GM12865 (cell line): ENCODE results near the gene ASTE1.
"Not testable (repeated sequence)": the region's sequence is repeated elsewhere in the genome, so short reads cannot be mapped to it uniquely, and the experiment has no call there.

ENCODE experiments used
- DNase-seq: peaks from one replicate; pipeline ENCODE4 v3.0.0; 2010; ENCODE audit warnings: low read depth
- H3K4me3 ChIP-seq: 2 replicates; pipeline ENCODE4 v1.5.1; 2011; ENCODE audit warnings: mild to moderate bottlenecking, low read depth, low read length, control low read depth
- TF ChIP-seq, protein P1 (sequence below): IDR thresholded peaks from 2 replicates; pipeline ENCODE4 v1.5.1; 2011; ENCODE audit warnings: low read length, control low read depth, low read depth, inconsistent platforms; ENCODE audit not compliant: insufficient read depth; ENCODE audit errors: missing control alignments

The ASTE1 gene

DNA sequence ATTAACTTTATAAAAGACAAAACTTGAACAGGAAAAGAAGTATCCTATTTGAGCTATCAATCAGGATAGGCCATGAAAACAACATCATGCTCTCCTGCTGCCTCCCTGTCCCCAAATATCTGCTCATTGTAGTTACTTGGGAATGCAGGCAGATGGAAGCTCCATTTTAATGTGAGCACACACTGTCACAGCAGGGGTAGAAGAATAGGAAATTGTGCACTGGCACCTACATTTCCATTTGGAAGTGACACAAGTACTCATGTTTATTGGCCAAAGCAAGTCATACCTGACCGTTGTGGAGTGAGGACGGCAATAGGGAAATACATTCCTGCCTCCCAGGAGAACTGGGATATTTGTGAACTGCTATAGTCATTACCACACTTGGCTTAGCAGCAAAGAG is 52.4 kb downstream of the ASTE1 start:
- no peak for DNase-seq
- TF ChIP-seq, protein P1, sequence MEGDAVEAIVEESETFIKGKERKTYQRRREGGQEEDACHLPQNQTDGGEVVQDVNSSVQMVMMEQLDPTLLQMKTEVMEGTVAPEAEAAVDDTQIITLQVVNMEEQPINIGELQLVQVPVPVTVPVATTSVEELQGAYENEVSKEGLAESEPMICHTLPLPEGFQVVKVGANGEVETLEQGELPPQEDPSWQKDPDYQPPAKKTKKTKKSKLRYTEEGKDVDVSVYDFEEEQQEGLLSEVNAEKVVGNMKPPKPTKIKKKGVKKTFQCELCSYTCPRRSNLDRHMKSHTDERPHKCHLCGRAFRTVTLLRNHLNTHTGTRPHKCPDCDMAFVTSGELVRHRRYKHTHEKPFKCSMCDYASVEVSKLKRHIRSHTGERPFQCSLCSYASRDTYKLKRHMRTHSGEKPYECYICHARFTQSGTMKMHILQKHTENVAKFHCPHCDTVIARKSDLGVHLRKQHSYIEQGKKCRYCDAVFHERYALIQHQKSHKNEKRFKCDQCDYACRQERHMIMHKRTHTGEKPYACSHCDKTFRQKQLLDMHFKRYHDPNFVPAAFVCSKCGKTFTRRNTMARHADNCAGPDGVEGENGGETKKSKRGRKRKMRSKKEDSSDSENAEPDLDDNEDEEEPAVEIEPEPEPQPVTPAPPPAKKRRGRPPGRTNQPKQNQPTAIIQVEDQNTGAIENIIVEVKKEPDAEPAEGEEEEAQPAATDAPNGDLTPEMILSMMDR = no peak
- H3K4me3 ChIP-seq = no peak overlapping the region

DNA sequence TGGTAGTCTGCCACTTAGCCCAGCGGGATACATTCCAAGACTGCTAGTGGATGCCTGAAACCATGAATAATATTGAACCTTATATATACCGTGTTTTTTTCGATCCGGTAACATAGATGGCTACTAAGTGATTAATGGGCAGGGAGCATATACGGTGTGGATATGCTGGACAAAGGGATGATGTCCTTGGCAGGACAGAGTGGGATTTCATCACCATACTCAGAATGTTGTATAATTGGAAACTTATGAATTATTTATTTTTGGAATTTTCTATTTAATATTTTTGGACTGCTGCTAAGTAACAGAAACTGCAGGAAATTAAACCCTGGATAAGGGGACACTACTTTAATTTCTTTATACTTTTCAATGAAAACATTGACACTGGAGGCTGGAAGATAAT is 53.2 kb downstream of the ASTE1 start:
- TF ChIP-seq, protein P1 = no peak
- H3K4me3 ChIP-seq = no peak overlapping the region
- no peak for DNase-seq

DNA sequence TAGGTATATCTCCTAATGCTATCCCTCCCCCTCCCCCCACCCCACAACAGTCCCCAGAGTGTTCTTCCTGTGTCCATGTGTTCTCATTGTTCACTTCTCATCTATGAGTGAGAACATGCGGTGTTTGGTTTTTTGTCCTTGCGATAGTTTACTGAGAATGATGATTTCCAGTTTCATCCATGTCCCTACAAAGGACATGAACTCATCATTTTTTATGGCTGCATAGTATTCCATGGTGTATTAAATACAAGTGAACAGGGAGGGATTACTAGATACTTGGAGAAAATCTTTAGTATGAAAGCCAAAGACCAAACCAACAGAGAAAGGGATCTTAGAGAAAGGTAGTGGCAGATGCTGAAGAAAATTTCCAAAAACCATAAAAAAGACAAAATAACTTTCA is 54.0 kb downstream of the ASTE1 start:
- DNase-seq = not testable (repeated sequence)

DNA sequence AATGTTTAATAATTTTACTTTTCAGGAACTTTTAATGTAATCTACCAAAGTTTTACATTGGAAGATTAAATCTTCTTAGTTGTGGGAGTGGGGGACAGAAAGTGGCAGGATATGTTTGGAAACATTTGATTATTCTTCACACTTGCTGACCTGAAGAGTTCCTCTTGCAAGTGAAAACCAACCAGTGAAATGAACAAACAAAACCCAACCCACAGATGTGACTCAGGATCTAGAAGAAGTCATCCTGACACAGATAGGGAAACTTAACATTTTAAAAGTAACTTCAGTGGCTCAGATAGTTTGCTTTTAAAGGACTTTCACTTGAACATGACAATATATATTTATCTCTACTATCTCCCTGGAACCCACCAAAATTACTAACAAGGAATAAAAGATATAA is 55.4 kb downstream of the ASTE1 start:
- TF ChIP-seq, protein P1 = no peak
- no peak overlapping the region for H3K4me3 ChIP-seq
- no peak for DNase-seq

More for the DNA sequence above, 54.0 kb downstream of the ASTE1 start:
- H3K4me3 ChIP-seq = not testable (repeated sequence)

DNA sequence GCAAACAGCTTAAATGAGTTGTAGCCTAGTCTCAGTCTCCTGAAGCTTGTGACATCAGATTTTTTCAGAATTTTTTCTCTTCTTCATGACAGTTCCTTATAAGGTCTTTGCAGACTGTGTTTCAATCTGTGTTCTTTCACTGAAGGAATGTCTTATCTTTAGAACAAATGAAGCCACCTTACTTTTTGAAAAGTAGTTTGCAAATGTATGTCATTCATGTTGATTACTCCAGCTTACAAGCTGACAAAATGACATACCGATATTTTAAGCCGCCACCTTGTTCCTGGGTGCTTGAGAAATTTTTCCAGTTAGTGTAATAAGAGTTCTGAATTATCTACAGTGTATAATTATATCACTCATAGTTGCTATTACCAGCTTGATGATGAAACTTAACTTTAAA is 57.0 kb downstream of the ASTE1 start:
- TF ChIP-seq, protein P1 = no peak
- DNase-seq = no peak
- no peak overlapping the region for H3K4me3 ChIP-seq

DNA sequence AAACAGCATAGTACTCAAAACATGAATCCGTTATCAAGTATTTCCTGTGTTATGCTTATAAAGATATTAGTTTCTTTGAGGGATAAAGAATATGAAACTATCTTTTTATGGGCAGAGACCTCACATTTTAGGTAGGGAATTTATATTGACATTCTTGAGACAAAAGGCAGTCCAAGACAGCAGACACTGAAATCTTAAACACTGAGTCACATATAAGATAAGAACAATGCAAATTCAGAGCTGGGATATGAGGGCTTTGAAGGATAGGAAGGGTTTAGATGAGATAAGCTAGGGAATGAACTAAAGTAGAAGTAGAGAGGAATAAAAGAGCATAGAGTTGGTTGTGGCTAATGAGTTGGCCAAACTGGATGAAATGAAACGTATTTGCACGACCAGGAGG is 58.4 kb downstream of the ASTE1 start:
- DNase-seq = no peak
- no peak overlapping the region for H3K4me3 ChIP-seq
- TF ChIP-seq, protein P1 = no peak

DNA sequence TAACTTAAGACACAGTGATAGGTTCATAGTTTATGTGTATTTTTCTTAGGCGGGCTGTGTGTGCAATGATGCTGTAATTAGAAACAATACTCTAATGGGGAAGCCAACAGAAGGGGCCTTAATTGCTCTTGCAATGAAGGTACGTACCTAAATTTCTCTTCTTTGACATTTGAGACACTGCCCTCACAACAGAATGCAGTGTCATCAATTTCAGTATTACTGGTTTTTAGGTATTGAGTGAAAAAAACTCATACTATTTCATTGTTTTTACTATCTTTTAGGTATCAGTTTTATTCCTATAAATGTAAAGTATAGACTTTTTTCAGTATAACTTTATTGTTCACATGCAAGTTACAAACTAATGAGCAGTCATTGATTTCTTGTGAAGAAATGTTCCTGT is 59.3 kb downstream of the ASTE1 start:
- DNase-seq = no peak
- no peak overlapping the region for H3K4me3 ChIP-seq
- TF ChIP-seq, protein P1 = no peak
